ENCODE measurements around the gene BHLHE23. TPM values are rescaled to one million over a fixed set of nuclear protein-coding genes. Genes with fewer than 3 reads are reported as not detected.

Gene BHLHE23
- total RNA-seq, 1 experiment from 2014 or later = not detected

DNA sequence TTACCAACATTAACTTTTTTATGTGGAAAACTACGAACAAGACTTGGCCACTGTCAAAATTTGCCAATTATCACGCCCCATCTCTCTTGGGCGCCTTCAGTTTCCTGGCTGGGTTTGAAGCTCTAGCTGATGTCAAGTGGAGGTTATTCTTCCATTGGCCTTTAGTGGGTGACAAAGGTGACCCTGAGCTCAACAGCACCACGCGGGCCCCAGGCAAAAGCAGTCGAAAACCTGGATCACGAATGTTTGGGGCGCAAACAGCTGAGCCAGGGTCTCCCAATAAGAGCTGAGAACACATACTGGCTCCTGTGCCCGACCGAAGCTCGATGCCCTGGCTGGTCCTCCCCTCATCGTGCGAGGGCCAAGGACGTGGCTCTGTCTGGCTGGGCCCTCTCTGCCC lies 27.5 kb downstream of the BHLHE23 start:
- TF ChIP-seq, protein P1, sequence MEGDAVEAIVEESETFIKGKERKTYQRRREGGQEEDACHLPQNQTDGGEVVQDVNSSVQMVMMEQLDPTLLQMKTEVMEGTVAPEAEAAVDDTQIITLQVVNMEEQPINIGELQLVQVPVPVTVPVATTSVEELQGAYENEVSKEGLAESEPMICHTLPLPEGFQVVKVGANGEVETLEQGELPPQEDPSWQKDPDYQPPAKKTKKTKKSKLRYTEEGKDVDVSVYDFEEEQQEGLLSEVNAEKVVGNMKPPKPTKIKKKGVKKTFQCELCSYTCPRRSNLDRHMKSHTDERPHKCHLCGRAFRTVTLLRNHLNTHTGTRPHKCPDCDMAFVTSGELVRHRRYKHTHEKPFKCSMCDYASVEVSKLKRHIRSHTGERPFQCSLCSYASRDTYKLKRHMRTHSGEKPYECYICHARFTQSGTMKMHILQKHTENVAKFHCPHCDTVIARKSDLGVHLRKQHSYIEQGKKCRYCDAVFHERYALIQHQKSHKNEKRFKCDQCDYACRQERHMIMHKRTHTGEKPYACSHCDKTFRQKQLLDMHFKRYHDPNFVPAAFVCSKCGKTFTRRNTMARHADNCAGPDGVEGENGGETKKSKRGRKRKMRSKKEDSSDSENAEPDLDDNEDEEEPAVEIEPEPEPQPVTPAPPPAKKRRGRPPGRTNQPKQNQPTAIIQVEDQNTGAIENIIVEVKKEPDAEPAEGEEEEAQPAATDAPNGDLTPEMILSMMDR (conservative IDR thresholded peaks at IDR 0.05) = no peak
- TF ChIP-seq EZH2 (IDR thresholded peaks at IDR 0.05; ENCODE audit: low read depth) = no peak
- no peak overlapping the region for H3K27ac ChIP-seq
- no peaks in the 10 kb centered on the region for H3K36me3 ChIP-seq (ENCODE audit: low read depth)
- POLR2A ChIA-PET (ENCODE audit: unreplicated experiment) = no interaction called here
- no peak for DNase-seq
- H3K27me3 ChIP-seq (ENCODE audit: insufficient read depth, low read depth) = peaks cover 98% of the 10 kb centered on the region
- no peaks in the 10 kb centered on the region for H3K79me2 ChIP-seq (ENCODE audit: low read depth)
- no peaks in the 10 kb centered on the region for H3K4me1 ChIP-seq (replicated peaks; ENCODE audit: insufficient read depth)
- H2AFZ ChIP-seq = no peak overlapping the region
- H4K20me1 ChIP-seq (ENCODE audit: insufficient read depth) = no peaks in the 10 kb centered on the region
- H3K9me2 ChIP-seq (ENCODE audit: insufficient read depth) = no peaks in the 10 kb centered on the region
- intact Hi-C loops (cut with micrococcal nuclease; ENCODE audit: unreplicated experiment) = no loop called here
- CTCF ChIA-PET = interaction anchor here (0.5 to 0.6 kb wide), 2 partner anchors 219 to 559 kb away, joined by 3 to 4 read pairs; no protein-coding TSS in a partner anchor
- no TSS peak for BruUV-seq (replicated peaks)
- H3K9me3 ChIP-seq (ENCODE audit: insufficient read depth, low read depth) = no peaks in the 10 kb centered on the region
- H3K4me3 ChIP-seq = no peak overlapping the region
- no peak overlapping the region for H3K4me2 ChIP-seq
- H3F3A ChIP-seq (ENCODE audit: insufficient read depth, low read depth) = no peaks in the 10 kb centered on the region

GRCh38 chr20:62978561-62978943 lies 28.2 kb downstream of the BHLHE23 start:
- H3F3A ChIP-seq (ENCODE audit: insufficient read depth, low read depth) = no peaks in the 10 kb centered on the region
- H3K4me3 ChIP-seq = no peak overlapping the region
- H3K27me3 ChIP-seq (ENCODE audit: insufficient read depth, low read depth) = peaks cover 96% of the 10 kb centered on the region
- no peaks in the 10 kb centered on the region for H3K4me1 ChIP-seq (replicated peaks; ENCODE audit: insufficient read depth)
- TF ChIP-seq, protein P1 (conservative IDR thresholded peaks at IDR 0.05) = no peak
- no peak for TF ChIP-seq EZH2 (IDR thresholded peaks at IDR 0.05; ENCODE audit: low read depth)
- DNase-seq = no peak
- H3K79me2 ChIP-seq (ENCODE audit: low read depth) = no peaks in the 10 kb centered on the region
- BruUV-seq (replicated peaks) = no TSS peak
- no peaks in the 10 kb centered on the region for H3K9me3 ChIP-seq (ENCODE audit: insufficient read depth, low read depth)
- no peaks in the 10 kb centered on the region for H3K9me2 ChIP-seq (ENCODE audit: insufficient read depth)
- intact Hi-C loops (cut with micrococcal nuclease; ENCODE audit: unreplicated experiment) = no loop called here
- no peak overlapping the region for H3K27ac ChIP-seq
- H2AFZ ChIP-seq = no peak overlapping the region
- H3K36me3 ChIP-seq (ENCODE audit: low read depth) = no peaks in the 10 kb centered on the region
- CTCF ChIA-PET = no interaction called here
- H4K20me1 ChIP-seq (ENCODE audit: insufficient read depth) = no peaks in the 10 kb centered on the region
- H3K4me2 ChIP-seq = no peak overlapping the region
- POLR2A ChIA-PET (ENCODE audit: unreplicated experiment) = interaction anchor here (0.6 kb wide), 1 partner anchor 545 kb away, joined by 6 read pairs; no protein-coding TSS in a partner anchor

DNA sequence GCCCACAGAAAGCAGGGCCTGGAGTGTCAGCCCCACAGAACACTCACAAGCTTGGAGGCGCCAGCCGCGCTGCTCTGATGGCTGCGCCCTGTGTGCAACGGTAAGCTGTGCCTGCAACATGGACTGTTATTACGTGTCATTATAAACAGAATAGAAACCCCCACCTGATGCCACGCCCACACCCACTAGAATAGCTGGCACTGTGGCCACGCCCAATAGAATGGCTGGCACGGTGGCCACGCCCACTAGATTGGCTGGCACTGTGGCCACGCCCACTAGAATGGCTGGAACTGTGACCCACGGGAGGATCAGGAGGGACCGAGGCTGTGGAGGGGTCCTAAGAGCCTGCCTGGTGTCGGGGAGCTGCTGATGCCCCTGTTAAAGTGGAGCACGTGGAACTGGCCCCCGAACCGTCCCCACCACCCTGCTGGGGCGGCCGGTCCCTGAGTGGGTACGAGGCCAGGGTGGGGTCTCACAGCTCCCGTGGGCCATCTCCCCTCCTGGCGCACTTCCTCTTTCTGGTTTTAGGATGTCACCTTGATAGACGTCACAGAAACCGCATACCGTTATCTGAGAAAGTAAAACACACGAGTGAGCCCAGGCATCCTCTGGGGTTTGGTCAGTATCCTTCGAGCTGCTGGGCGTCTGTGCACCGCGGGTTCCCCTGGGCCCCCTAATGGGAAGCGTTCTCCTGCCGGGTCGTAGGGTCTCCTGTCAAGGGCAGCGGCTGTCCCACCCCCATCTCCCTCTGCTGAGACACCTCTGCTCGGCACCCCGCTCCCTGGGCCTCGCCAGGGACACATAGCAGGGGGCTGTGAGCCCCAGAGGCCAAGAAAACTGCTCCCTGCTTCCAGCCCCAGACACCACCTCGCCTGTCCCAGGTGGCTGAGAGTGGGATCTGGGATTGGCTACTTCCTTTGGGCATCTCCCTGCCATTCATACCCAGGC lies 28.9 kb downstream of the BHLHE23 start:
- ChIA-PET POLR2A (ENCODE audit: unreplicated experiment) (interaction anchor here (0.6 kb wide), 1 partner anchor 545 kb away, joined by 6 read pairs; no protein-coding TSS in a partner anchor), CTCF (no interaction called here)
- H2AFZ ChIP-seq = no peak overlapping the region
- no peaks in the 10 kb centered on the region for H3K9me3 ChIP-seq (ENCODE audit: insufficient read depth, low read depth)
- no peak overlapping the region for H3K4me3 ChIP-seq
- no peak for TF ChIP-seq EZH2 (IDR thresholded peaks at IDR 0.05; ENCODE audit: low read depth)
- TF ChIP-seq, protein P1 (conservative IDR thresholded peaks at IDR 0.05) = no peak
- peaks cover 95% of the 10 kb centered on the region for H3K27me3 ChIP-seq (ENCODE audit: insufficient read depth, low read depth)
- H3K9me2 ChIP-seq (ENCODE audit: insufficient read depth) = no peaks in the 10 kb centered on the region
- no peaks in the 10 kb centered on the region for H3K4me1 ChIP-seq (replicated peaks; ENCODE audit: insufficient read depth)
- no peaks in the 10 kb centered on the region for H3K79me2 ChIP-seq (ENCODE audit: low read depth)
- intact Hi-C loops (cut with micrococcal nuclease; ENCODE audit: unreplicated experiment) = no loop called here
- H3K36me3 ChIP-seq (ENCODE audit: low read depth) = no peaks in the 10 kb centered on the region
- H4K20me1 ChIP-seq (ENCODE audit: insufficient read depth) = no peaks in the 10 kb centered on the region
- no TSS peak for BruUV-seq (replicated peaks)
- H3F3A ChIP-seq (ENCODE audit: insufficient read depth, low read depth) = no peaks in the 10 kb centered on the region
- no peak overlapping the region for H3K27ac ChIP-seq
- H3K4me2 ChIP-seq = no peak overlapping the region
- DNase-seq = peak in 1 of 2 experiments; percentile 24

All from PC-9 (cell line).